H9 (cell line): ENCODE data around the gene ANKRD52. TPM values are rescaled to one million over a fixed set of nuclear protein-coding genes. Genes with fewer than 3 reads are reported as not detected.

Experiments used
- DNase-seq: peaks from one replicate; pipeline ENCODE4 v3.0.0-alpha.2; 2017
- H2AFZ ChIP-seq: one replicate; pipeline ENCODE4 v1.6.1; 2013; ENCODE audit warnings: mild to moderate bottlenecking, low read length, control low read depth, moderate library complexity
- H2AK5ac ChIP-seq: 2 replicates; pipeline ENCODE4 v1.6.1; 2013; ENCODE audit warnings: low read length, control low read depth, mixed read lengths; ENCODE audit not compliant: insufficient read length
- H2BK120ac ChIP-seq: one replicate; pipeline ENCODE4 v1.6.1; 2013; ENCODE audit warnings: low read depth, mild to moderate bottlenecking, low read length, control low read depth, inconsistent platforms; ENCODE audit not compliant: poor library complexity, severe bottlenecking
- H2BK12ac ChIP-seq: 2 replicates; pipeline ENCODE4 v1.6.1; 2013; ENCODE audit warnings: low read length, control low read depth, mixed read lengths, low read depth; ENCODE audit not compliant: insufficient read length
- H2BK15ac ChIP-seq: 2 replicates; pipeline ENCODE4 v1.6.1; 2013; ENCODE audit warnings: low read depth, low read length, control low read depth
- H2BK20ac ChIP-seq: one replicate; pipeline ENCODE4 v1.6.1; 2013; ENCODE audit warnings: low read depth, mild to moderate bottlenecking, low read length, control low read depth, inconsistent platforms; ENCODE audit not compliant: poor library complexity, severe bottlenecking
- H2BK5ac ChIP-seq: 2 replicates; pipeline ENCODE4 v1.6.1; 2013; ENCODE audit warnings: low read length, control low read depth, mixed read lengths; ENCODE audit not compliant: insufficient read length
- H3K14ac ChIP-seq: 2 replicates; pipeline ENCODE4 v1.6.1; 2013; ENCODE audit warnings: low read length, control low read depth; ENCODE audit not compliant: insufficient read depth
- H3K18ac ChIP-seq: 2 replicates; pipeline ENCODE4 v1.6.1; 2013; ENCODE audit warnings: low read depth, mild to moderate bottlenecking, mixed read lengths, low read length, control low read depth; ENCODE audit not compliant: insufficient read length
- H3K23ac ChIP-seq: 2 replicates; pipeline ENCODE4 v1.6.1; 2013; ENCODE audit warnings: low read length, control low read depth, mixed read lengths, low read depth; ENCODE audit not compliant: insufficient read length
- H3K23me2 ChIP-seq: 2 replicates; pipeline ENCODE4 v1.6.1; 2013; ENCODE audit warnings: low read depth, mild to moderate bottlenecking, mixed read lengths, low read length, control low read depth; ENCODE audit not compliant: insufficient read length, poor library complexity, severe bottlenecking
- H3K27ac ChIP-seq: 2 replicates; pipeline ENCODE4 v1.5.1; 2013; ENCODE audit warnings: low read length, control low read depth, mixed read lengths, low read depth; ENCODE audit not compliant: insufficient read length
- H3K27me3 ChIP-seq: 2 replicates; pipeline ENCODE4 v1.6.1; 2013; ENCODE audit warnings: low read length, control low read depth, inconsistent platforms; ENCODE audit not compliant: insufficient read depth
- H3K4ac ChIP-seq: 2 replicates; pipeline ENCODE4 v1.6.1; 2013; ENCODE audit warnings: low read depth, mild to moderate bottlenecking, control low read depth, inconsistent platforms, low read length, moderate library complexity
- H3K4me1 ChIP-seq: 2 replicates; pipeline ENCODE4 v1.6.1; 2013; ENCODE audit warnings: low read length, control low read depth, inconsistent platforms; ENCODE audit not compliant: insufficient read depth
- H3K4me2 ChIP-seq: 2 replicates; pipeline ENCODE4 v1.6.1; 2013; ENCODE audit warnings: low read length, control low read depth, mixed read lengths; ENCODE audit not compliant: insufficient read length, insufficient read depth
- H3K56ac ChIP-seq: 2 replicates; pipeline ENCODE4 v1.6.1; 2013; ENCODE audit warnings: low read depth, mild to moderate bottlenecking, mixed read lengths, low read length, control low read depth; ENCODE audit not compliant: insufficient read length
- H3K79me1 ChIP-seq: 2 replicates; pipeline ENCODE4 v1.6.1; 2013; ENCODE audit warnings: low read depth, mild to moderate bottlenecking, moderate library complexity, low read length, control low read depth, inconsistent platforms; ENCODE audit not compliant: insufficient read depth, poor library complexity, severe bottlenecking
- H3K79me2 ChIP-seq: 2 replicates; pipeline ENCODE4 v1.6.1; 2013; ENCODE audit warnings: low read length, control low read depth, inconsistent platforms; ENCODE audit not compliant: insufficient read depth
- H3K9ac ChIP-seq: 2 replicates; pipeline ENCODE4 v1.6.1; 2013; ENCODE audit warnings: low read length, control low read depth, mixed read lengths; ENCODE audit not compliant: insufficient read length; ENCODE audit errors: extremely low read depth
- H3K9me3 ChIP-seq: one replicate; pipeline ENCODE4 v1.6.1; 2013; ENCODE audit warnings: low read depth, low read length, inconsistent platforms; ENCODE audit not compliant: control insufficient read depth
- H3T11ph ChIP-seq: one replicate; pipeline ENCODE4 v1.6.1; 2013; ENCODE audit warnings: mild to moderate bottlenecking, low read length, control low read depth, inconsistent platforms
- H4K20me1 ChIP-seq: one replicate; pipeline ENCODE4 v1.6.1; 2013; ENCODE audit not compliant: control insufficient read depth, insufficient read length, insufficient read depth
- H4K5ac ChIP-seq: 2 replicates; pipeline ENCODE4 v1.6.1; 2013; ENCODE audit warnings: low read depth, mild to moderate bottlenecking, mixed read lengths, low read length, control low read depth; ENCODE audit not compliant: insufficient read length
- H4K8ac ChIP-seq: replicated peaks from 2 replicates; pipeline ENCODE4 v1.6.1; 2013; ENCODE audit warnings: low read length, control low read depth, mixed read lengths, low read depth; ENCODE audit not compliant: insufficient read length
- H4K91ac ChIP-seq: 2 replicates; pipeline ENCODE4 v1.6.1; 2013; ENCODE audit warnings: low read depth, mild to moderate bottlenecking, moderate library complexity, mixed read lengths, low read length, control low read depth; ENCODE audit not compliant: insufficient read length
- H3K27ac Mint-ChIP-seq, 3 experiments: 2 replicates in 2 of 3; 3 replicates in 1 of 3; pipeline ENCODE4 v1.8.0; 2020 to 2021; ENCODE audit warnings: mixed read lengths in 3 of 3, mild to moderate bottlenecking in 1 of 3, moderate library complexity in 1 of 3
- H3K27me3 Mint-ChIP-seq: 2 replicates; pipeline ENCODE4 v1.8.0; 2021; ENCODE audit warnings: low read depth, mild to moderate bottlenecking, moderate library complexity, mixed read lengths
- H3K36me3 Mint-ChIP-seq, 3 experiments: 2 replicates in 2 of 3; 3 replicates in 1 of 3; pipeline ENCODE4 v1.8.0; 2020 to 2021; ENCODE audit warnings: low read depth in 3 of 3, mixed read lengths in 3 of 3; ENCODE audit not compliant: insufficient read depth in 1 of 3
- H3K4me1 Mint-ChIP-seq, 2 experiments: 2 replicates each; pipeline ENCODE4 v1.8.0; 2020; ENCODE audit warnings: mixed read lengths in 2 of 2
- H3K4me3 Mint-ChIP-seq, 2 experiments: 2 replicates in 1 of 2; 3 replicates in 1 of 2; pipeline ENCODE4 v1.8.0; 2020 to 2021; ENCODE audit warnings: mild to moderate bottlenecking in 2 of 2, mixed read lengths in 2 of 2, moderate library complexity in 1 of 2
- H3K9me3 Mint-ChIP-seq, 2 experiments: 2 replicates in 1 of 2; 3 replicates in 1 of 2; pipeline ENCODE4 v1.8.0; 2020; ENCODE audit warnings: mild to moderate bottlenecking in 2 of 2, mixed read lengths in 2 of 2, moderate library complexity in 1 of 2
- CTCF ChIP-seq: fragments of 200-600 bp; sonication (generic); conservative IDR thresholded peaks from 3 replicates; pipeline ENCODE4 v1.8.0; 2021; ENCODE audit warnings: antibody characterized with exemption, mild to moderate bottlenecking
- WGBS: extraction: QIAGEN DNeasy Blood & Tissue Kit; methylation state at CpG from one replicate; pipeline ENCODE4 v1.1.7; 2013; ENCODE audit warnings: missing lambda C conversion rate, low lambda C conversion rate, mixed read lengths; ENCODE audit not compliant: insufficient read length; ENCODE audit errors: extremely low coverage; 5-methylcytosine and 5-hydroxymethylcytosine counted together
- total RNA-seq: library from RNA; stranded (reverse); gene quantifications from 2 replicates; pipeline ENCODE4 v1.2.1, GENCODE V29; 2021

Gene ANKRD52
- total RNA-seq, 1 experiment from 2014 or later = 33.4 TPM

- H3K79me2 ChIP-seq = no peaks in the 10 kb centered on the region
- no peak overlapping the region for H3K14ac ChIP-seq
- H3K27me3 ChIP-seq = no peaks in the 10 kb centered on the region
- DNase-seq = no peak
- TF ChIP-seq CTCF = no peak
- no peak overlapping the region for H2BK120ac ChIP-seq
- H2AK5ac ChIP-seq = no peak overlapping the region
- H3K56ac ChIP-seq = no peak overlapping the region
- peaks cover 44 to 82% (median 76%) of the 10 kb centered on the region in 3 experiments; a peak in 6 of 7 replicates for H3K36me3 Mint-ChIP-seq
- H3K18ac ChIP-seq = no peak overlapping the region
- H2AFZ ChIP-seq = no peak overlapping the region
- H3K9me3 ChIP-seq = no peaks in the 10 kb centered on the region
- no peak overlapping the region for H3K27ac ChIP-seq
- H3K27me3 Mint-ChIP-seq = no peaks in the 10 kb centered on the region
- H3T11ph ChIP-seq = no peak overlapping the region
- no peak overlapping the region for H2BK5ac ChIP-seq
- no peaks in the 10 kb centered on the region for H3K4me1 ChIP-seq
- H3K4me2 ChIP-seq = no peak overlapping the region
- no peak overlapping the region for H3K4ac ChIP-seq
- no peaks in the 10 kb centered on the region for H3K79me1 ChIP-seq
- H3K9me3 Mint-ChIP-seq = no peaks in the 10 kb centered on the region; a peak in 1 of 5 replicates
- H2BK15ac ChIP-seq = no peak overlapping the region
- no peak overlapping the region for H4K91ac ChIP-seq
- no peak overlapping the region for H3K4me3 Mint-ChIP-seq
- WGBS = no CpG with 5 or more reads among the region's 3 CpGs
- H2BK12ac ChIP-seq = no peak overlapping the region
- no peak overlapping the region for H3K9ac ChIP-seq
- H4K5ac ChIP-seq = no peak overlapping the region
- H2BK20ac ChIP-seq = no peak overlapping the region
- peaks cover 2% of the 10 kb centered on the region for H4K20me1 ChIP-seq
- no peak overlapping the region for H3K23ac ChIP-seq
- H3K23me2 ChIP-seq = no peaks in the 10 kb centered on the region
- no peak overlapping the region for H4K8ac ChIP-seq
- H3K4me1 Mint-ChIP-seq = peaks cover 14% of the 10 kb centered on the region in 2 experiments
- H3K27ac Mint-ChIP-seq = no peak overlapping the region
These were observed 5.5 kb downstream of the ANKRD52 start for GRCh38 chr12:56252649-56253048.
